ENCODE results near the gene TBX19. TPM values are rescaled to one million over a fixed set of nuclear protein-coding genes. Genes with fewer than 3 reads are reported as not detected.

TBX19 gene
- total and polyA plus RNA-seq, 10 donors: 1.7 to 4.7 (median 3.3) TPM

GRCh38 chr1:168316142-168316541 is 35.5 kb downstream of the TBX19 start:
- no peak overlapping the region for H3K27ac ChIP-seq
- H3K4me1 ChIP-seq: no peaks in the 10 kb centered on the region
- no peaks in the 10 kb centered on the region for H3K27me3 ChIP-seq (replicated peaks in 1 of 7)
- H3K36me3 ChIP-seq: peaks cover 0 to 42% (median 2%) of the 10 kb centered on the region in 6 donors
- WGBS, 5 donors: 90 to 96% (median 94%) methylated on average over 1 of the region's 1 CpG
- DNase-seq: no peak
- TF ChIP-seq CTCF (IDR thresholded peaks at IDR 0.05 in 8 of 11, conservative IDR thresholded peaks at IDR 0.05 in 3 of 11): no peak
- no peak for TF ChIP-seq POLR2AphosphoS5 (IDR thresholded peaks at IDR 0.05)
- no peak for TF ChIP-seq POLR2A (IDR thresholded peaks at IDR 0.05)
- no peak overlapping the region for H3K4me3 ChIP-seq
- no peaks in the 10 kb centered on the region for H3K9me3 ChIP-seq
- intact Hi-C loops (cut with DNase I; ENCODE audit: low total_unique reads): no loop called here

- Histone ChIP-seq H3K4me3 (no peak overlapping the region), H3K4me1 (no peaks in the 10 kb centered on the region), H3K27ac (no peak overlapping the region), H3K9me3 (no peaks in the 10 kb centered on the region), H3K36me3 (peaks cover 0 to 30% (median 2%) of the 10 kb centered on the region in 6 donors), H3K27me3 (replicated peaks in 1 of 7) (no peaks in the 10 kb centered on the region)
- intact Hi-C loops (cut with DNase I; ENCODE audit: low total_unique reads): no loop called here
- no peak for DNase-seq
- TF ChIP-seq CTCF (IDR thresholded peaks at IDR 0.05 in 8 of 11, conservative IDR thresholded peaks at IDR 0.05 in 3 of 11) (no peak), POLR2A (IDR thresholded peaks at IDR 0.05) (no peak), POLR2AphosphoS5 (IDR thresholded peaks at IDR 0.05) (no peak)
- 88 to 95% (median 93%) methylated on average over 4 of the region's 4 CpGs for WGBS, 5 donors
These were observed 36.6 kb downstream of the TBX19 start for GRCh38 chr1:168317309-168317708.

- intact Hi-C loops (cut with DNase I; ENCODE audit: low total_unique reads): no loop called here
- H3K4me1 ChIP-seq: no peaks in the 10 kb centered on the region
- TF ChIP-seq POLR2AphosphoS5 (IDR thresholded peaks at IDR 0.05) (no peak), CTCF (IDR thresholded peaks at IDR 0.05 in 8 of 11, conservative IDR thresholded peaks at IDR 0.05 in 3 of 11) (no peak), POLR2A (IDR thresholded peaks at IDR 0.05) (no peak)
- H3K36me3 ChIP-seq: peaks cover 0 to 6% (median 0%) of the 10 kb centered on the region in 6 donors
- H3K27me3 ChIP-seq (replicated peaks in 1 of 7): no peaks in the 10 kb centered on the region
- no peak for DNase-seq
- peaks cover 0 to 4% (median 0%) of the 10 kb centered on the region in 8 donors for H3K9me3 ChIP-seq
- no peak overlapping the region for H3K4me3 ChIP-seq
- H3K27ac ChIP-seq: no peak overlapping the region
- WGBS, 5 donors: 64 to 82% (median 71%) methylated on average over 8 of the region's 8 CpGs
These were observed 39.0 kb downstream of the TBX19 start for GRCh38 chr1:168319691-168320090.

GRCh38 chr1:168320149-168320548 is 39.5 kb downstream of the TBX19 start:
- no peak for TF ChIP-seq POLR2A (IDR thresholded peaks at IDR 0.05)
- no peak for TF ChIP-seq POLR2AphosphoS5 (IDR thresholded peaks at IDR 0.05)
- no peak for TF ChIP-seq CTCF (IDR thresholded peaks at IDR 0.05 in 8 of 11, conservative IDR thresholded peaks at IDR 0.05 in 3 of 11)
- no peak overlapping the region for H3K4me3 ChIP-seq
- H3K27me3 ChIP-seq (replicated peaks in 1 of 7): no peaks in the 10 kb centered on the region
- H3K4me1 ChIP-seq: no peaks in the 10 kb centered on the region
- intact Hi-C loops (cut with DNase I; ENCODE audit: low total_unique reads): no loop called here
- H3K36me3 ChIP-seq: peaks cover 0 to 2% (median 0%) of the 10 kb centered on the region in 6 donors
- 74 to 91% (median 80%) methylated on average over 1 of the region's 1 CpG for WGBS, 5 donors
- no peak overlapping the region for H3K27ac ChIP-seq
- no peak for DNase-seq
- peaks cover 0 to 7% (median 0%) of the 10 kb centered on the region in 8 donors for H3K9me3 ChIP-seq
